ENCODE results near the gene TMTC3. TPM values are rescaled to one million over a fixed set of nuclear protein-coding genes. Genes with fewer than 3 reads are reported as not detected.

TMTC3 gene
- total and polyA plus RNA-seq, 2 of the 4 experiments (the other 2 are of a cell fraction) = 3.7 to 44.3 TPM

DNA sequence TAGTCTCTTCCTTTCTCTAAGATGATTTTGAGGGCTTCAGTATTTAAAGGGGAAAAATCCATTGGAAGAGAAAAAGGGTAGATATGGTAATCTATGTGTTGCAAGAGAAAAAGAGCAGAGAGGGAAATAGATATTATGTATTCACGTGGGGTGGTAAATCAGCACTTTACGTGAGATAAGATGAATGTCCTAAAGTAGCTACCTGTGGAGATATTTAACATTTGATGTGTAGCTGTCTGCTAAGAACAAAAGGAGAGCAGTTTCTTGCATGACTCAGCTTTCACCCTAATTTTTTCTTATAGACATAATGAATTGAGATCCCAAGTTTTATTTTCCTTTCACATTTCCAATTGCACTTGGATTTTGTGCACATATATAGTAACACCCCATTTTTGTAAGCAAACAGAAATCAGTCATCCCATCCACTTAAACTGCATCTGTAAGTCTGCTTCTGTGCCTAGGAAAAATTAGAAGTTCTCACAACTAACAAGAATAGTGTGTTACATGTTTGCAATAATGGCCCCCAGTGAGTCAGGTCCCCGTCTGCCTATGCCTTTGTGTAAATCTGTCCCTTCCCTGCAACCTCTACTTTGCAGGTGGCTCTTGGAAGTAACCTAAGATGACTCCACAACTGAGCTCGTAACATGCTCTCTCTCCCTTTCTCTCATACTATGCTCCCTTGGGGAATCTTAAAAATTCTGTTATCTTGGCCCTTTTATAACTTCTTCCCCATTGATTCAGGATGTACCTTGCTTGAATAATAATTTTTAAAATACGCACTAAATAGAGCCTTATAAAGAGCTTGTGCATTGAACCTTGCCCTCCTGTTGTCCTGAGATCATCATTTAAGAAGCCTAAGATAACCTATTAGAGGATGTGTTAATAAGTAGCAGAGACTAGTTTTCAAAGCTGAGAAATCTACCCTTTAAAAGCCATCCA is 3.7 kb downstream of the TMTC3 start:
- Histone ChIP-seq H4K8ac (ENCODE audit: low read depth in 2 of 2, low read length in 2 of 2) (no peak overlapping the region), H4K91ac (ENCODE audit: insufficient read depth, low read depth, low read length) (no peak overlapping the region), H4K5ac (ENCODE audit: low read depth, low read length) (no peak overlapping the region), H3K36me3 (ENCODE audit: control insufficient read depth, insufficient read depth, low read length) (peaks cover 1% of the 10 kb centered on the region; the same call in 1 of the 2 replicates), H3K9me1 (ENCODE audit: insufficient read depth, low read length) (no peaks in the 10 kb centered on the region; the same call in 1 of the 2 replicates), H3K9ac (ENCODE audit: low read depth, low read length) (no peak overlapping the region), H2BK15ac (ENCODE audit: low read depth, low read length) (no peak overlapping the region), H3K4ac (ENCODE audit: low read depth, low read length) (no peak overlapping the region), H3K4me2 (ENCODE audit: low read depth, low read length) (no peak overlapping the region), H3K23ac (ENCODE audit: low read depth, low read length) (no peak overlapping the region), H3K9me3 (ENCODE audit: control insufficient read depth, insufficient read depth, low read length) (no peaks in the 10 kb centered on the region), H3K4me3 (ENCODE audit: insufficient read depth, low read depth, low read length) (no peak overlapping the region), H2BK120ac (ENCODE audit: low read depth, low read length) (no peak overlapping the region), H2BK5ac (ENCODE audit: low read depth, low read length, poor library complexity, severe bottlenecking) (no peak overlapping the region), H2AFZ (replicated peaks; ENCODE audit: low read length, poor library complexity) (no peak overlapping the region), H3K27me3 (ENCODE audit: control insufficient read depth, insufficient read depth, low read length) (no peaks in the 10 kb centered on the region), H2BK20ac (ENCODE audit: low read depth, low read length) (no peak overlapping the region), H3K79me1 (ENCODE audit: low read depth in 1 of 2, low read length in 2 of 2) (peaks cover 24 to 45% of the 10 kb centered on the region in 2 experiments), H3K14ac (replicated peaks; ENCODE audit: low read depth, low read length) (no peak overlapping the region), H2AK9ac (replicated peaks; ENCODE audit: low read depth, low read length, poor library complexity) (no peak overlapping the region), H3K56ac (ENCODE audit: extremely low read depth, insufficient read depth, low read length) (no peak overlapping the region), H4K20me1 (ENCODE audit: insufficient read depth, low read length) (no peaks in the 10 kb centered on the region), H2AK5ac (ENCODE audit: low read depth, low read length) (no peak overlapping the region), H3K27ac (ENCODE audit: insufficient read depth, low read length) (no peak overlapping the region), H3K18ac (ENCODE audit: low read depth, low read length) (no peak overlapping the region), H3K4me1 (ENCODE audit: control insufficient read depth, insufficient read depth, low read length) (no peaks in the 10 kb centered on the region)
- TF ChIP-seq NFE2L2 (IDR thresholded peaks at IDR 0.05; ENCODE audit: low read depth, low read length) = no peak
- in situ Hi-C loops (cut with MboI; ENCODE audit: low sequenced_read_pairs) (loop anchor here (25.0 kb wide), 1 partner anchor 1366 kb away; the partner anchor contains the start of gene GALNT4), dilution Hi-C loops (cut with HindIII; ENCODE audit: low sequenced_read_pairs, unreplicated experiment) (no loop called here), intact Hi-C loops (cut with micrococcal nuclease) (no loop called here)
- CTCF ChIA-PET = no interaction called here
- no CpG with 5 or more reads among the region's 5 CpGs for WGBS, 2 experiments (ENCODE audit: extremely low coverage in 2 of 2, insufficient read length in 1 of 2)
- no TSS peak for BruUV-seq (replicated peaks)
- no peak for ATAC-seq (ENCODE audit: low read depth)
- POLR2A ChIA-PET (ENCODE audit: unreplicated experiment) = interaction anchor here (0.7 kb wide), 1 partner anchor 948 kb away, joined by 3 read pairs; no protein-coding TSS in a partner anchor
- no peak for DNase-seq

Measured in IMR-90 (cell line).